K562 (cell line): Measurements from ENCODE around the gene SLC9A3. TPM values are rescaled to one million over a fixed set of nuclear protein-coding genes. Genes with fewer than 3 reads are reported as not detected.

Experiments
- ATAC-seq: fragments of 200-7000 bp; cut with Tn5 transposase; 3 replicates; pipeline ENCODE4 v1.9.1; 2020; ENCODE audit warnings: moderate library complexity
- BruUV-seq: library from RNA; stranded (reverse); fragments of 400-500 nt; replicated peaks from 2 replicates; lab custom pipeline; 2021; lab: Mats Ljungman, UMichigan
- CTCF ChIA-PET: fragments of 300-600 bp; formaldehyde crosslinking; extraction: SDS; loops from one replicate; lab custom pipeline; 2021; ENCODE audit warnings: low intra/inter-chr PET ratio; lab: Yijun Ruan, JAX
- POLR2A ChIA-PET: fragments of 300-600, 350-650 bp; sonication (Branson Sonifier 250); formaldehyde crosslinking; extraction: SDS; loops from one replicate; lab custom pipeline; 2021; ENCODE audit warnings: antibody characterized with exemption, inconsistent platforms; lab: Yijun Ruan, JAX
- DNase-seq, 4 experiments: peaks; one replicate each; pipeline versions ENCODE4 v3.0.0 to v3.0.0-alpha.2; 2011 to 2018; ENCODE audit warnings: low spot score in 3 of 4, mixed read lengths in 3 of 4; ENCODE audit errors: extremely low read depth in 1 of 4
- FAIRE-seq: peaks from 2 replicates; lab custom pipeline; 2011; peaks lifted over from hg19 to GRCh38; lab: Jason Lieb, UNC
- H2AFZ ChIP-seq: 2 replicates; pipeline ENCODE4 v1.6.0; 2011; ENCODE audit warnings: low read depth, low read length, control low read depth, inconsistent platforms
- H3K27ac ChIP-seq: fragments of 200-600 bp; 3 replicates; pipeline ENCODE4 v1.8.0; 2011; ENCODE audit warnings: low read depth, mild to moderate bottlenecking, control low read depth, inconsistent platforms, low read length, moderate library complexity, mixed read lengths; ENCODE audit errors: extremely low read depth
- H3K27me3 ChIP-seq, 2 experiments: fragments of 300-600 bp in 1 of 2; 2 replicates in 1 of 2; 3 replicates in 1 of 2; pipeline versions ENCODE4 v1.6.0 to v1.8.0; 2011; ENCODE audit warnings: inconsistent platforms in 2 of 2, low read length in 2 of 2, mild to moderate bottlenecking in 1 of 2, mixed read lengths in 1 of 2, moderate library complexity in 1 of 2; ENCODE audit not compliant: control insufficient read depth in 2 of 2, insufficient read depth in 2 of 2
- H3K36me3 ChIP-seq: fragments of 300-600 bp; 3 replicates; pipeline ENCODE4 v1.8.0; 2011; ENCODE audit warnings: mild to moderate bottlenecking, low read length, inconsistent platforms; ENCODE audit not compliant: control insufficient read depth, insufficient read depth
- H3K4me1 ChIP-seq, 2 experiments: fragments of 200-600 bp in 1 of 2; replicated peaks in 1 of 2; 2 replicates in 1 of 2; 3 replicates in 1 of 2; pipeline versions ENCODE4 v1.5.1 to v1.8.0; 2011; ENCODE audit warnings: inconsistent platforms in 2 of 2, low read length in 2 of 2, mild to moderate bottlenecking in 1 of 2, mixed read lengths in 1 of 2, moderate library complexity in 1 of 2; ENCODE audit not compliant: control insufficient read depth in 2 of 2, insufficient read depth in 2 of 2
- H3K4me2 ChIP-seq: 2 replicates; pipeline ENCODE4 v1.6.1; 2011; ENCODE audit warnings: low read length, control low read depth, inconsistent platforms, mixed read lengths; ENCODE audit not compliant: insufficient read depth
- H3K4me3 ChIP-seq: fragments of 200-600 bp; sonication (generic), shearing (Covaris generic); 2 replicates; pipeline ENCODE4 v1.5.1; 2016; ENCODE audit warnings: control low read depth, inconsistent platforms
- H3K79me2 ChIP-seq: fragments of 200-600 bp; 3 replicates; pipeline ENCODE4 v1.8.0; 2011; ENCODE audit warnings: low read length, inconsistent platforms; ENCODE audit not compliant: control insufficient read depth, insufficient read depth
- H3K9ac ChIP-seq, 2 experiments: 2 replicates each; pipeline versions ENCODE4 v1.6.0 to v1.6.1; 2011; ENCODE audit warnings: low read depth in 2 of 2, low read length in 2 of 2, control low read depth in 1 of 2, inconsistent platforms in 1 of 2, mild to moderate bottlenecking in 1 of 2, mixed read lengths in 1 of 2; ENCODE audit not compliant: insufficient read depth in 1 of 2
- H3K9me1 ChIP-seq: one replicate; pipeline ENCODE4 v1.6.0; 2011; ENCODE audit warnings: inconsistent platforms, mild to moderate bottlenecking, low read length, moderate library complexity; ENCODE audit not compliant: control insufficient read depth, insufficient read depth
- H3K9me3 ChIP-seq: replicated peaks from 2 replicates; pipeline ENCODE4 v1.5.1; 2011; ENCODE audit warnings: low read depth, low read length, inconsistent platforms; ENCODE audit not compliant: control insufficient read depth, insufficient read depth
- H4K20me1 ChIP-seq: replicated peaks from 2 replicates; pipeline ENCODE4 v1.6.1; 2011; ENCODE audit warnings: low read length, inconsistent platforms, mixed read lengths; ENCODE audit not compliant: control insufficient read depth, insufficient read depth
- ATF7 ChIP-seq: fragments of 450-650 bp; IDR thresholded peaks from 2 replicates; pipeline ENCODE4 v1.7.1; 2014; ENCODE audit warnings: mild to moderate bottlenecking, moderate library complexity
- CBX1 ChIP-seq: sonication (generic); IDR thresholded peaks from 2 replicates; pipeline ENCODE4 v1.6.1; 2016; ENCODE audit warnings: antibody characterized with exemption, low read depth, mild to moderate bottlenecking
- ETV1 ChIP-seq: fragments of 450-650 bp; conservative IDR thresholded peaks from 2 replicates; pipeline ENCODE4 v1.6.1; 2016; ENCODE audit warnings: missing genetic modification characterization, control low read depth, low read depth, missing compliant biosample characterization
- HDGF ChIP-seq: fragments of 450-650 bp; IDR thresholded peaks from 2 replicates; pipeline ENCODE4 v1.6.1; 2016
- SLC30A9 ChIP-seq: fragments of 250-450 bp; sonication (Bioruptor Pico); IDR thresholded peaks from 2 replicates; pipeline ENCODE4 v1.8.0; 2022; ENCODE audit warnings: mild to moderate bottlenecking, moderate library complexity
- SMARCE1 ChIP-seq: fragments of 450-650 bp; IDR thresholded peaks from 2 replicates; pipeline ENCODE4 v1.7.1; 2016; ENCODE audit warnings: mild to moderate bottlenecking
- STAG1 ChIP-seq: sonication (generic); formaldehyde crosslinking; IDR thresholded peaks from 2 replicates; pipeline ENCODE4 v1.5.0; 2020; ENCODE audit warnings: missing genetic modification reagents, borderline replicate concordance
- SUPT5H ChIP-seq: fragments of 450-650 bp; IDR thresholded peaks from 2 replicates; pipeline ENCODE4 v1.6.1; 2016
- XRCC5 ChIP-seq: fragments of 200-400 bp; formaldehyde crosslinking; IDR thresholded peaks from 2 replicates; pipeline ENCODE4 v1.6.1; 2017; ENCODE audit warnings: low read depth, mild to moderate bottlenecking, low read length
- ZNF239 ChIP-seq: fragments of 250-450 bp; sonication (Bioruptor Pico); IDR thresholded peaks from 2 replicates; pipeline ENCODE4 v1.4.0; 2020; ENCODE audit warnings: mild to moderate bottlenecking
- ZNF408 ChIP-seq: fragments of 250-450 bp; sonication (Bioruptor Pico); IDR thresholded peaks from 2 replicates; pipeline ENCODE4 v1.4.0; 2020; ENCODE audit warnings: low read depth, mild to moderate bottlenecking, moderate library complexity
- ZNF436 ChIP-seq: fragments of 250-450, 450-650 bp; sonication (Bioruptor Pico); formaldehyde crosslinking; IDR thresholded peaks from 2 replicates; pipeline ENCODE4 v1.7.0; 2020; ENCODE audit warnings: mild to moderate bottlenecking
- ZNF507 ChIP-seq: conservative IDR thresholded peaks from 2 replicates; pipeline ENCODE4 v1.6.1; 2017; ENCODE audit warnings: missing genetic modification characterization, missing compliant biosample characterization
- WGBS: fragments of 100-300 bp; shearing (Covaris generic); methylation state at CpG from one replicate; pipeline ENCODE4 v1.1.6; 2016; ENCODE audit warnings: low coverage, mixed read lengths; ENCODE audit not compliant: insufficient coverage; ENCODE audit errors: missing lambda C conversion rate; 5-methylcytosine and 5-hydroxymethylcytosine counted together
- in situ Hi-C: fragments of 300-500 bp; cut with MboI; formaldehyde crosslinking; loops from 4 replicates; pipeline ENCODE4 v1.15.0; 2018; ENCODE audit warnings: inconsistent platforms, mixed read lengths
- intact Hi-C: fragments of 100-400 bp; cut with micrococcal nuclease; formaldehyde crosslinking; loops from 2 replicates; pipeline ENCODE4 v1.14.2; 2022
- polyA plus RNA-seq, 8 experiments: library from polyadenylated mRNA; depleted of rRNA in 4 of 8; stranded (reverse) in 5 of 8; unstranded in 3 of 8; fragments of >200 nt; fragmentation: Nextera tagmentation in 2 of 8; fragmentation: Illumina TruSeq in 1 of 8; extraction: Ambion mirVana in 2 of 8; extraction: Trizol in 1 of 8; gene quantifications; 2 replicates each; pipeline versions ENCODE4 v1.2.1 to v1.2.3, GENCODE V29; 2011 to 2014; ENCODE audit warnings: inconsistent platforms in 1 of 8, missing spikeins in 1 of 8
- total RNA-seq, 7 experiments: library from RNA; depleted of rRNA in 6 of 7; stranded (reverse); fragments of >200 nt in 6 of 7; fragmentation: Illumina TruSeq in 2 of 7; extraction: Trizol in 2 of 7; gene quantifications; 2 replicates each; pipeline versions ENCODE4 v1.2.1 to v1.2.3, GENCODE V29; 2011 to 2021; ENCODE audit warnings: low replicate concordance in 1 of 7
- TF ChIP-seq, protein P1 (sequence below): fragments of 250-450 bp; sonication (Bioruptor Pico); IDR thresholded peaks from 2 replicates; pipeline ENCODE4 v1.4.0; 2020; ENCODE audit warnings: borderline replicate concordance

SLC9A3 gene
- total and polyA plus RNA-seq, 9 of the 15 experiments (the other 6 are each of a cell fraction or from before 2014, with no cell fraction given), result 1.5 to 5.8 (median 3.7) TPM; not detected in 2

DNA sequence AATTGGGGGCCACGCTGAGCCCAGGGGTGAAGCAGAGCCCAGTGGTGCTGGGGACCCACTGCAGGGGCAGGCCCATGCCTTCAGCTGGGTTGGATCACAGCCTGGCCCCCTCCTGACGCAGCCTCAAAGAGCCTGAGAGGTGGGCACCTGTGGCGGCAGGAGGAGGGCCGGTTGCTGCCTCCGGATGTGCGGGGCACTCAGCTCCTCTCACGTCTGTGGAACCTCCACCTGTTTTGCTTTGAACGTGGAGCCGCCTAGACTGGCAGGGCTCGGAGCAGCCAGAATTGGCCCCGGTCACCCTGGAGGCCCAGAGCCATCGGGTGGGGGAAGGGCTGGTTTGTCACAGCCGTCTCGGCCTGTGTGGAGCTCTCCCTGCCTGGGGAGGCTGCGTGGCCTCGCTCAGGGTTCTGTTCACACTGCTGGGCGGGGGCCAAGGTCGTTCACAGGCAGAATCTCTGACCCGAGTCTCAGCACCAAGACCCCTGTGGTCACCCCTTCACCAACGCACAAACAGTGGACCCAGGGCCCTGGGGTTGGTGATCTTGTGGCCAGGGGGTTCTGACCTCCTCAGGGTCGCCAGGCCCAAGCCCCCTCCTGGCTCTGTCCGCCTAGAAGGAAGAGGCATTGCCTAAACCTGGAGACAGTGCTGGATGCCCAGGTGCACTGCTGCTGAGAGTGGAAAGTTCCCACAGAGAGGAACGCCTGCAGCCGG is 9.2 kb upstream of the SLC9A3 start:
- in situ Hi-C loops, result no loop called here
- no peak for DNase-seq
- WGBS, result 6% methylated on average over 24 of the region's 24 CpGs
- Histone ChIP-seq H3K9me3 (no peaks in the 10 kb centered on the region), H2AFZ (no peak overlapping the region), H3K4me3 (no peak overlapping the region), H4K20me1 (peaks cover 24% of the 10 kb centered on the region; the same call in 1 of the 2 replicates), H3K4me2 (no peak overlapping the region), H3K27me3 (peaks cover 60 to 84% of the 10 kb centered on the region in 2 experiments), H3K27ac (no peak overlapping the region), H3K9ac (peak overlapping the region in 1 of 2 experiments; percentile 13; a peak in 1 of 4 replicates), H3K9me1 (no peaks in the 10 kb centered on the region), H3K36me3 (no peaks in the 10 kb centered on the region), H3K4me1 (peaks cover 0 to 38% of the 10 kb centered on the region in 2 experiments; a peak in 2 of 5 replicates), H3K79me2 (no peaks in the 10 kb centered on the region)
- CTCF ChIA-PET, result no interaction called here
- intact Hi-C loops, result no loop called here
- POLR2A ChIA-PET, result interaction anchor here (0.6 kb wide), 1 partner anchor 10 kb away, joined by 6 read pairs; no protein-coding TSS in a partner anchor
- BruUV-seq, result no TSS peak
- no peak for ATAC-seq
- no peak for FAIRE-seq
- TF ChIP-seq ZNF507 (tag) (no peak), ATF7 (no peak), CBX1 (no peak), ZNF408 (CRISPR knock-in tag) (no peak), STAG1 (no peak), ZNF436 (CRISPR knock-in tag) (no peak), ETV1 (tag) (no peak), SLC30A9 (no peak), XRCC5 (no peak), ZNF239 (no peak), SMARCE1 (no peak), HDGF (no peak), SUPT5H (no peak)
- TF ChIP-seq, protein P1, sequence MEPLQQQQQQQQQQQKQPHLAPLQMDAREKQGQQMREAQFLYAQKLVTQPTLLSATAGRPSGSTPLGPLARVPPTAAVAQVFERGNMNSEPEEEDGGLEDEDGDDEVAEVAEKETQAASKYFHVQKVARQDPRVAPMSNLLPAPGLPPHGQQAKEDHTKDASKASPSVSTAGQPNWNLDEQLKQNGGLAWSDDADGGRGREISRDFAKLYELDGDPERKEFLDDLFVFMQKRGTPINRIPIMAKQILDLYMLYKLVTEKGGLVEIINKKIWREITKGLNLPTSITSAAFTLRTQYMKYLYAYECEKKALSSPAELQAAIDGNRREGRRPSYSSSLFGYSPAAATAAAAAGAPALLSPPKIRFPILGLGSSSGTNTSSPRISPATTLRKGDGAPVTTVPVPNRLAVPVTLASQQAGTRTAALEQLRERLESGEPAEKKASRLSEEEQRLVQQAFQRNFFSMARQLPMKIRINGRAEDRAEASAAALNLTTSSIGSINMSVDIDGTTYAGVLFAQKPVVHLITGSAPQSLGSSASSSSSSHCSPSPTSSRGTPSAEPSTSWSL (CRISPR knock-in tag), result no peak
